RWPE1 (cell line): ENCODE data around the gene WWOX.

Experiments used
- CTCF ChIA-PET: fragments of 350-600 bp; sonication (Branson Sonifier 250); formaldehyde crosslinking; extraction: SDS; loops from one replicate; lab custom pipeline; 2021; lab: Yijun Ruan, JAX
- POLR2A ChIA-PET: fragments of 400-600 bp; formaldehyde crosslinking; extraction: SDS; loops from one replicate; lab custom pipeline; 2020; ENCODE audit warnings: antibody characterized with exemption; ENCODE audit not compliant: low non-redundant PET; lab: Yijun Ruan, JAX
- DNase-seq: peaks from one replicate; pipeline ENCODE4 v3.0.0; 2012; ENCODE audit warnings: low spot score
- H3K27ac ChIP-seq: fragments of 450-650 bp; 2 replicates; pipeline ENCODE4 v1.5.1; 2017
- CTCF ChIP-seq: fragments of 450-650 bp; conservative IDR thresholded peaks from 2 replicates; pipeline ENCODE4 v1.5.1; 2017; ENCODE audit warnings: low read depth, mild to moderate bottlenecking

WWOX gene

GRCh38 chr16:78577630-78578029 is 478.2 kb downstream of the WWOX start:
- no peak for TF ChIP-seq CTCF
- CTCF ChIA-PET = no interaction called here
- DNase-seq = no peak
- POLR2A ChIA-PET = no interaction called here
- no peak overlapping the region for H3K27ac ChIP-seq

- POLR2A ChIA-PET = no interaction called here
- CTCF ChIA-PET = no interaction called here
- H3K27ac ChIP-seq = no peak overlapping the region
- no peak for TF ChIP-seq CTCF
- no peak for DNase-seq
Measured at GRCh38 chr16:78579020-78579419, 479.6 kb downstream of the WWOX start.

DNA sequence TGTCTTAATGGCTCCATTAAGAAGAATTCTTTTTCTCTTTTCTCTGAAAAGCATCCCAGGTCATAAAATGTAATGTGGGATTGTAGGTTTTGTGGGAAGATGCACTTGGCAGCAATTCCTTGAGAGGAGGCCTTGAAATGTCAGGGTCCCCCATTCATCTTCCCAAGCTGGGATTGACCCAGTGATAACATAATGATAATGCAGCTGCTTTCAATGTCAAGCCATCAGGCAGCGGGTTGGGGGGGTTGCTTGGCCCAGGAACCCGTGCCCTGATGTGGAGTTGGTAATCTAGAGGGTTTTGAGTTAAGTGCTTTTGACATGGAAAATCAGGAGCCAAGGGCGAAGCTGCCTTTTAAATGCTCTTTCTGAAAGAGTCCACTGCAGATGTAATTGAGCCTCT is 484.0 kb downstream of the WWOX start:
- ChIA-PET POLR2A (no interaction called here), CTCF (no interaction called here)
- no peak for TF ChIP-seq CTCF
- H3K27ac ChIP-seq = no peak overlapping the region
- no peak for DNase-seq

- no peak for TF ChIP-seq CTCF
- ChIA-PET POLR2A (no interaction called here), CTCF (interaction anchor here (0.6 kb wide), 1 partner anchor 681 kb away, joined by 3 read pairs; no protein-coding TSS in a partner anchor)
- no peak overlapping the region for H3K27ac ChIP-seq
- DNase-seq = no peak
Measured at GRCh38 chr16:78584213-78584860, 484.9 kb downstream of the WWOX start.

DNA sequence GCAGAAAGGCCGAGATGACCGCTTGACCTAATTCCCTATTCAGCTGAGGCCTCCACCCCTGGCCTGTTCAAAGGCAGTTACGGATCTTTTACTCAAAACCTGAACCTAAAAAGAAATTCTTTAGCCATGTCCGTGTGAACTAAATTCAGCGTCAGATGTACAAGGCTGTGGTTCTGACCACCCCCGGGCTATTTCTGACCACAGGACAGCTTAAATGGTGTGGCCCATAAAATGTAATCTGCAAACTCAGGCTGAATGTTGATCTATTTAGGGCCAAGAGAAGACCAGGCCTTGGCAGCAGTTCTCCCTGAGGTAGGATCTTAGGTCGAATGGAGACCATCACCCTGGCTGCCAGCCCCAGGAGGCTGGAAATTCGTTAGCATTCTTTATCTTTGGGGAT is 485.5 kb downstream of the WWOX start:
- no peak overlapping the region for H3K27ac ChIP-seq
- no peak for TF ChIP-seq CTCF
- POLR2A ChIA-PET = no interaction called here
- no peak for DNase-seq
- CTCF ChIA-PET = no interaction called here

DNA sequence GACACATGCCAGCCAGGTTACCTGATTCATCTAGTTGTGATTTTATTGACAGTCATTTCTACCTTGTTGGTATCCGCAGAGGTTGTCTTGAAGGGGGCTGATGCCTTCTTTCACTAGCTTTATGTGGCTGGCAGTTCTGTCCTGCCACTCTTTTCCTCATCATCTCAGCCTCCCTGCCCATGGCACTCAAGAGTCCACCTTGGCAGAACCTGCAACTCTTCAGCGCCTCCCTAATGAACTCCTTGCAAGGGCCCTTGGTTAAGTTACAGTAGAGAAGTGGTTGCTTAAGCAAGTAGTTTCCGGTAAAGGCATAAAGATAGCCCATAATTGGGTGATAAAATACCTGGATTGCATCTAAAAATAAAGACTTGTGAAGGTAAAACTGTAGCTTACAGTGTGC is 489.9 kb downstream of the WWOX start:
- no peak for TF ChIP-seq CTCF
- no peak for DNase-seq
- POLR2A ChIA-PET = no interaction called here
- no peak overlapping the region for H3K27ac ChIP-seq
- CTCF ChIA-PET = interaction anchor here (0.6 kb wide), 1 partner anchor 18 kb away, joined by 3 read pairs; no protein-coding TSS in a partner anchor

- no peak for DNase-seq
- no peak overlapping the region for H3K27ac ChIP-seq
- TF ChIP-seq CTCF = no peak
- CTCF ChIA-PET = no interaction called here
- POLR2A ChIA-PET = no interaction called here
Measured at GRCh38 chr16:78591682-78592103, 492.2 kb downstream of the WWOX start.
